Adipocyte (in vitro differentiated cells): ENCODE results near the gene TNS4.

Source experiments
- DNase-seq: peaks from one replicate; pipeline ENCODE4 v3.0.0-alpha.2; 2015; ENCODE audit warnings: low read depth
- H3K27me3 ChIP-seq: replicated peaks from 2 replicates; pipeline ENCODE4 v1.7.0; 2013; ENCODE audit warnings: mild to moderate bottlenecking, low read length, moderate library complexity; ENCODE audit not compliant: control insufficient read depth, insufficient read depth
- H3K36me3 ChIP-seq: 2 replicates; pipeline ENCODE4 v1.7.0; 2013; ENCODE audit warnings: low read length, mild to moderate bottlenecking, moderate library complexity; ENCODE audit not compliant: control insufficient read depth, insufficient read depth, severe bottlenecking
- H3K4me1 ChIP-seq: 2 replicates; pipeline ENCODE4 v1.7.0; 2013; ENCODE audit warnings: mild to moderate bottlenecking, low read length, moderate library complexity; ENCODE audit not compliant: control insufficient read depth, insufficient read depth
- H3K4me3 ChIP-seq: 2 replicates; pipeline ENCODE4 v1.7.0; 2013; ENCODE audit warnings: mild to moderate bottlenecking, low read length, moderate library complexity
- H3K9ac ChIP-seq: 2 replicates; pipeline ENCODE4 v1.7.0; 2013; ENCODE audit warnings: mild to moderate bottlenecking, low read length, moderate library complexity
- H3K9me3 ChIP-seq: 2 replicates; pipeline ENCODE4 v1.7.0; 2013; ENCODE audit warnings: mild to moderate bottlenecking, low read length, moderate library complexity; ENCODE audit not compliant: control insufficient read depth

TNS4 gene

DNA sequence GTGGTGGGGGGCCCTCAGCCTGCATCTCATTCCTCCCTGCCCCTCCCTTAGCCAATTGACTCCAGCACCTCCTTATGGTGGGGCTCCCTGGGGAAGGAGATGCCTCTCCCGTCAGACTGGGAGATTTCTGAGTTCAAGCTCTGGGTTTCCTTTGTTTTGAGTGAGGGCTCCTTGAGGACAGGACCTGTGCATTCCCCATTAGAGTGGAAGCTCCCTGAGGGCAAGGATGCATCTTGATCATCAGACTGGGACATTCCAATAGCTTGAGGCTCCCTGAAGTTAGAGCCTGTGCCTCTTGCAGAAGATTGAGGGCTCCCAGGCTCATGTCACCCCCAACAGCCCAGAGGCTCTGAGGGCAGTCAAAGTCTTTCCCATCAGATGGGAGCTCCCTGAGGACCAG, 23.6 kb downstream of the TNS4 start:
- peaks cover 7% of the 10 kb centered on the region for H3K4me1 ChIP-seq
- H3K9me3 ChIP-seq, result no peaks in the 10 kb centered on the region
- H3K4me3 ChIP-seq, result no peak overlapping the region
- no peaks in the 10 kb centered on the region for H3K27me3 ChIP-seq
- DNase-seq, result no peak
- H3K36me3 ChIP-seq, result no peaks in the 10 kb centered on the region
- H3K9ac ChIP-seq, result no peak overlapping the region

DNA sequence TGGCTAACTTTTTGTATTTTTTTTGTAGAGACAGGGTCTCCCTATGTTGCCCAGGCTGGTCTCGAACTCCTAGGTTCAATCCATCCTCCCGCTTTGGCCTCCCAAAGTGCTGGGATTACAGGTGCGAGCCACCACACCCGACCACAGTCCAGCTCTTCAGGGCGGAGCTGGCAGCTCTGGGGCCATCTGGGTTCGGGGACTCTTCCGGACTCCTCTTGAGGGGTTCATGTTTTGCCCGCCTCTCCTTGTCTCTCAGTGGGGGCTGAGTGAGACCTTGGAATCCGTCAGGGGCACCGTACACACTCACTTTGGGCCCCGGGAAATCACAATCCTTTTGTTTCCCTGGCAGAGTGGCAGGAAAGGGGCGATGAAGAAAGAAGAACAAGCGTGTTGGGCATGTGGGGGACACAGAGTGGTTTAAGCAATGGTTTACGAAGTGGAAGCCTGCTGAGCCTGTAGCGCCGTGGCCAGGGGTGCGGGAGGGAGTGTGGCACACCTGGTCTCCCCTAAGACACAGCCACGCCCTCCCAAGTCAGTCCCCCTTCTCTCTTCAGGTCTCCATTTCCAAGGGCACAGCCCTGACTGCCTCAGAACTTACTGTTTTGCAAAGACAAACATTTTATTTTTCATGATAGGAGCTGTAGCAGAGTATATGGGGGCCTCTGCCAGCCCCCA, 26.1 kb downstream of the TNS4 start:
- Histone ChIP-seq H3K27me3 (no peaks in the 10 kb centered on the region), H3K36me3 (no peaks in the 10 kb centered on the region), H3K9me3 (no peaks in the 10 kb centered on the region), H3K4me1 (peaks cover 13% of the 10 kb centered on the region), H3K9ac (peak overlapping the region; percentile 76), H3K4me3 (no peak overlapping the region)
- DNase-seq, result no peak

DNA sequence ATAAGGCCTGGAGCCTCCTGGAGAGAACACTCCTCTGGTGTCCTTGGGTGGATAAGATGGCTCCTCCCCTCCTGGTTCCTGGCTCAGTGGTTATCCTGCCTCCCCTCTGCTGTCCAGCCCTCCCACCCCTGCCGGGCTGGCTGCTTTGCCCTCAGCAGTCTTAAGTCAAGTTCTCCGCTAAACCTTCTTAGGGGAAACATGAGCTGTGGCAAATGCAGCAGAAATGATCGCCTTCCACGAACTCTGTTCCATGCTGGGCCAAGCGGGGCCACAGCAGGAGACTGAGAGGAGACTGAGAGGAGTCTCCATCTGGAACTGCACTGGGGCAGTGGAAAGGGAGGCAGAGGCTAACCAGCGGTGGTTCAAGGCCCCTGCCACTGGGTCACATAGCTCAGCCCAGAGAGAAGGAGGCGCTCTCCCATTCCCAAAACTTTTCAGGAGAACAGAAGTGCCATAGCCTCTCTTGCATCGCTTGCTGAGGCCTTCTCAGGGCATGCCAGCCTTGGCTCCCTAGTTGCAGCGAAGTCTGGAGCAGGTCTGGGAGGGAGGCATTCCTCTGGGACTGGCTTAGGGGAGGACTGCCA, 26.9 kb downstream of the TNS4 start:
- Histone ChIP-seq H3K36me3 (no peaks in the 10 kb centered on the region), H3K4me3 (no peak overlapping the region), H3K4me1 (peaks cover 13% of the 10 kb centered on the region), H3K9ac (no peak overlapping the region), H3K27me3 (no peaks in the 10 kb centered on the region), H3K9me3 (no peaks in the 10 kb centered on the region)
- peak; percentile 27 for DNase-seq

DNA sequence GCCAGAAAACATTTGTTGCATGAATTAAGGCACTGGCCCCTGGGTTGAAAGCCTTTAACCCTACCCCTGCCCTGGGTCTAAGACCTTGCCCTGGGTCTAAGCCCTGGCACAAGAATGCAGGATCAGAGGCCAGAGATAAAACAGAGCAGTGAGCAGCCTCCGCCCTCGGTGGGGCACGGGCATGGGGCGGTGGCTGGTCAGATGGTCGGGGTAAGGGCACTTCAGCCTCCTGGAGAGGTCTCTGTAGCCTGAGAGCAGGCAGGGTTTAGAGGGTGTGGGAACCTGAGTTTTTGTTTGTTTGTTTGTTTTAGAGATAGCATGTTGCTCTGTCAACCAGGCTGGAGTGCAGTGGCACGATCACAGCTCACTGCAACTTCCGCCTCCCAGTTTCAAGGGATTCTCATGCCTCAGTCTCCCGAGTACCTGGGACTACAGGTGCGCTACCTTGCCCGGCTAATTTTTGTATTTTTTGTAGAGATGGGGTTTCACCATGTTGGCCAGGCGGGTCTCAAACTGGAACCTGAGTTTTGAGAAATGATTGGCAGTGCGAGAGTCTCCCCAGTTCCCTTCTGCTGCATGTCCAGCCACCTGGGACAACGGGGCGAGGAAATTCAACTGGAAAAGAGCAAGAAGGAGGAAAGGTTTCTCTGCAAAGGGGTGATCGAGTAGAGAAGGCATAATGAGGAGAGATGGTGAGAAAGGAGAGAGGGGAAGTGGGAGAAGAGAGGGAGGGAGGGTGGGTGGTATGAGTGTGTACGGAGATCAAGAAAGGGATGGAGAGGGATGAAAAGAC, 27.7 kb downstream of the TNS4 start:
- Histone ChIP-seq H3K9me3 (no peaks in the 10 kb centered on the region), H3K9ac (no peak overlapping the region), H3K27me3 (no peaks in the 10 kb centered on the region), H3K36me3 (no peaks in the 10 kb centered on the region), H3K4me3 (no peak overlapping the region), H3K4me1 (peaks cover 13% of the 10 kb centered on the region)
- peak; percentile 24 for DNase-seq

DNA sequence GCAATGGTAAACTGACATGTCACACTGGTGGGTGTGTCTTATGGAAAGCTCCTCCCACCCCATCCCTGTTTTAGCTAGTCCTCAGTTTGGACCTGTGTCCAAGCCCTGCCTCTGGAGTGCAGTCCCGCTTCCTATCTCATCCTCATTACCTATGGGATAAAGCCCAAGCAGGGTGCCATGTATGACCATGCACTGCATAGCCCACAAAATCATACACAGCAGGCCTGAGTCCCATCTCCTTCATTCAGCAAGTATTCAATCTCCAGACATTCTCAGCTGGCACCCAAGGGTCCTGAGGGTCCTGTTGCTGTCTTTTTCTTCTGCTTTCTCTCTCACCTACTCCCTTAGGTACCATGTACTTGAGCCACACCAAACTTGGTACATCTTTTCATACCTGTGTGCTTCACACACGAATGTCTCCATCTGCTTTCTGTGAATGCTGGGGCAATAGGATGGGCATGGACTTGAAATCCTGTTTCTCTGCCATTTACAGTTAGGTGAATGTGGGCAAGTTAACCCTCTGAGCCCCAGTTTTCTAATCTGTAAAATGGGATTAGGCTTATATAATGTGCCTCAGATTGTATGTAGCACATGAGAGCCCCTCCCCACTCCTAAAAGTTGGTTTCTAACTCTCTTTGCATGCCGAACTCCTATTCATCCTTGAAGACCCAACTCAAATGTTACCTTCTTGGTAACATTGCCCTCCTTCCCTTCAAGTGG, 28.5 kb downstream of the TNS4 start:
- Histone ChIP-seq H3K9me3 (no peaks in the 10 kb centered on the region), H3K9ac (no peak overlapping the region), H3K4me1 (peaks cover 13% of the 10 kb centered on the region), H3K36me3 (no peaks in the 10 kb centered on the region), H3K27me3 (no peaks in the 10 kb centered on the region), H3K4me3 (no peak overlapping the region)
- DNase-seq, result peak; percentile 53

DNA sequence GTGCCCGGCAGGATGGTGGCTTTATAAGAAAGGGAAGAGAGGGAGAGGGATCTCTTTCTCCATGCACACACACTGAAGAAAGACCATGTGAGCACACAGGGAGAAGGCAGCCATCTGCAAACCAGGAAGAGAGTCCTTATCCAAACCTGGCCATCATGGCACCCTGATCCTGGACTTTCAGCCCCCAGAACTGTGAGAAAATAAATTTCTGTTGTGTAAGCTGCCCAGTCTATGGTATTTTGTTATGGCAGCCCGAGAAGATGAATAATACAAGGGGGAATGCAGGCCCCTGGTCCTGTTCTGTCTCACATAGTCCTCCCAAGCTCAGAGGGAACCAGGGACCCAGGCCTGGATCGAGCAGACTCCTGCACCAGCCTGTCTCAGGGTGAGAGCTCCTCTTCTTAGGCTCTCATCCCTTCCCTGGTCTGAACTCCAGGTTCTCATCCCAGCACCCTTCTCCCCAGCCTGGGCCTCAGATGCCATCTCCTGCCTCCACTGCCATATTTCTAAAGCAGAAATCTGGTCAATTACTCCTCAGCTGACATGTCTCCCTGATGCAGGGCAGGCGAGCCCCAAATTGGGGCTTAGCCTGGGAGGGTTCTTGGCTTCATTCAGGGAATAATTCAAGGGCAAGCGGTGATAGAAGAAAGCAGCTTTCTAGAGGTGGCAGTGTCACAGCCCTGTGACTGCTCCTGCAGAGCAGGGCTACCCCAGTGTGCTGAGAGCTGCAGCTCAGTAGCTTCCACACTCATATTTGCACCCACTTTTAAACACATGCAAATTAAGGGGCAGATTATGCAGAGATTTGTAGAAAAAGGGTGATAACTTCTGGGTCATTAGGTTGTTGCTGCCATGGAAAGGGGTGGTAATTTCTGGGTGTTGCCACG, 29.3 kb downstream of the TNS4 start:
- Histone ChIP-seq H3K36me3 (no peaks in the 10 kb centered on the region), H3K27me3 (no peaks in the 10 kb centered on the region), H3K4me3 (no peak overlapping the region), H3K9ac (no peak overlapping the region), H3K4me1 (peaks cover 13% of the 10 kb centered on the region), H3K9me3 (no peaks in the 10 kb centered on the region)
- DNase-seq, result peak; percentile 55

GRCh38 chr17:40470932-40471828, 30.2 kb downstream of the TNS4 start:
- Histone ChIP-seq H3K27me3 (no peaks in the 10 kb centered on the region), H3K9me3 (no peaks in the 10 kb centered on the region), H3K36me3 (no peaks in the 10 kb centered on the region), H3K4me1 (peaks cover 13% of the 10 kb centered on the region), H3K9ac (peak overlapping the region; percentile 35), H3K4me3 (no peak overlapping the region)
- DNase-seq, result peak; percentile 71

DNA sequence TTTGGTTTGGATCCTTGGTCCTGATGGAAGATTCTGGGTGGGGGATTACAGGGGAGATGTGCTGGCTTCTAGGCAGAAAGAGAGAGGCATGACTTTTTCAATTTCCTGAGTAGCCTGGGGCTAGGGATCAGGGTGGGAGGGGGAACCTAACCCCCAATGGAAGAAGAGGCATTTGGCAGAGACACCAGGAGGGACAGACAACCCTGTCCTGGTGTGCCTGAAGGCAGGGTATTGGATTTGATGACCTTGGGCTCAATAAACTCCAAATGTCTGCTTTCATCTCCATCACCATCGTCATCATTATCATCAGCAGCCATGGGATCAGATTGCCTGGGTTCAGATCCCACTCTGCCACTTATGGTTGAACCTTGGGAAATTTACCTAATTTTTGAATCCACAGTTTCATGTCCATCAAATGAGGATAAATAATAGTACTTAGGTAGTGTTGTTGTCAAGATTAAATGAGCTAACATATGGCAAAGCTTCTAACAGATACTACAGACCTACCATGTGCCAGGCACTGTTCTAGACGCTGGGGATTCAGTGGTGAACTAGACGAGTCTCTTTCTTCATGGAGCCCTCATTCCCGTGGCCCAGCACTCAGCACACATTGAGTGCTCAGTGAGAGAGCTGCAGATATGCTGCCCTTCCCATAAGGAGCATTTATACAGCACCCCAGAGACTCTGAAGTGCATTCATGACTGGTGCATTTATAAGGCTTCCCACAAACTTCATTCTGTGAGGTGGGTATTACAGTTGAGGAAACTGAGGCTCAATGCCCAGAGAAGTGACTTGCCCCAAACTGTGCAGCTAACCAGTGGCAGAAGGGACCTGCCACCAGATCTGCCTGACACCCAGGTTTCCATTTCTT, 31.4 kb downstream of the TNS4 start:
- Histone ChIP-seq H3K9me3 (no peaks in the 10 kb centered on the region), H3K9ac (no peak overlapping the region), H3K36me3 (no peaks in the 10 kb centered on the region), H3K27me3 (no peaks in the 10 kb centered on the region), H3K4me1 (peaks cover 6% of the 10 kb centered on the region), H3K4me3 (no peak overlapping the region)
- no peak for DNase-seq

DNA sequence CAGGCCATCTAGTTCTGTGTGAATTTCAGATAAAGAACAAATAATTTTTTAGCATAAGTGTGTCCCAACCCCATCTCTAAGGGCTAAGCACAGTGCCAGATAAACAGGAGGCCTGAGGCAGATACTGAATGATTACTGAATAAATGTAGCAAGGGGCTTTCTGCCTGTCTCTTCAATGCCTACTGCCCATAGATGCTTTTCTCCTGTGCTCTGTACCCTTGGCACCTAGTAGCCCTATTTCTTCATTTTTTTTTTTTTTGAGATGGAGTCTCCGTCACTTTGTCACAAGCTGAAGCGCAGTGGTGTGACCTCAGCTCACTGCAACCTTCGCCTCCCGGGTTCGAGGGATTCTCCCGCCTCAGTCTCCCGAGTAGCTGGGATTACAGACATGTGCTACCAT, 32.9 kb downstream of the TNS4 start:
- Histone ChIP-seq H3K27me3 (no peaks in the 10 kb centered on the region), H3K4me1 (peaks cover 6% of the 10 kb centered on the region), H3K9me3 (no peaks in the 10 kb centered on the region), H3K9ac (no peak overlapping the region), H3K36me3 (no peaks in the 10 kb centered on the region), H3K4me3 (no peak overlapping the region)
- no peak for DNase-seq
